RWPE1 (cell line): Measurements from ENCODE around the gene CD44.

Source experiments
- CTCF ChIA-PET: fragments of 350-600 bp; sonication (Branson Sonifier 250); formaldehyde crosslinking; extraction: SDS; loops from one replicate; lab custom pipeline; 2021; lab: Yijun Ruan, JAX
- POLR2A ChIA-PET: fragments of 400-600 bp; formaldehyde crosslinking; extraction: SDS; loops from one replicate; lab custom pipeline; 2020; ENCODE audit warnings: antibody characterized with exemption; ENCODE audit not compliant: low non-redundant PET; lab: Yijun Ruan, JAX
- DNase-seq: peaks from one replicate; pipeline ENCODE4 v3.0.0; 2012; ENCODE audit warnings: low spot score
- H3K27ac ChIP-seq: fragments of 450-650 bp; 2 replicates; pipeline ENCODE4 v1.5.1; 2017
- TF ChIP-seq, protein P1 (sequence below): fragments of 450-650 bp; conservative IDR thresholded peaks from 2 replicates; pipeline ENCODE4 v1.5.1; 2017; ENCODE audit warnings: low read depth, mild to moderate bottlenecking

Gene CD44

DNA sequence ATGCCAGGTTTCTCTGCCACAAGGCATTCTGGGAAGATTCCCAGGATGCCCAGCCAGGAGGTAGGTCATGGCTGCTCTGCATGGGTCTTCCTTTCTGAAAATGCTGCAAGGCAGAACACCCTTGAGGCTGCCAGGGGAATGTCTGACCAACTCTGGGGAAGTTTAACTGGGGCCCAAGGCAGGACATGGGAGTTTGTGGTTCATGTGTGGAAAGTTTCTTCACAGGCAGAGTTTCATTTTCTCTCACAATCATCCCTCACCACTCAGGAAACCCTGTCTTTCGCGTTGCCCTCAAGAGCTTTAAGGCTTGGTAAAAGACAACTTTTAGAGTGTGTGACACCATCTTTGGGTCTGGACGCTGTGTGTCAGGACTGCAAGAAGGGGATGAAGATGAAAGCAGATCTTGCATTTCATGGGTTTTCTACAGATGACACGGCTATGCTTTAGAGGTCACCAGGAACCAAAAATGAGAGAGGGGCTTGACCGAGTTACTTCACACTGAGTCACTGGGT is 133.5 kb downstream of the CD44 start:
- H3K27ac ChIP-seq, result no peak overlapping the region
- no peak for DNase-seq
- TF ChIP-seq, protein P1, sequence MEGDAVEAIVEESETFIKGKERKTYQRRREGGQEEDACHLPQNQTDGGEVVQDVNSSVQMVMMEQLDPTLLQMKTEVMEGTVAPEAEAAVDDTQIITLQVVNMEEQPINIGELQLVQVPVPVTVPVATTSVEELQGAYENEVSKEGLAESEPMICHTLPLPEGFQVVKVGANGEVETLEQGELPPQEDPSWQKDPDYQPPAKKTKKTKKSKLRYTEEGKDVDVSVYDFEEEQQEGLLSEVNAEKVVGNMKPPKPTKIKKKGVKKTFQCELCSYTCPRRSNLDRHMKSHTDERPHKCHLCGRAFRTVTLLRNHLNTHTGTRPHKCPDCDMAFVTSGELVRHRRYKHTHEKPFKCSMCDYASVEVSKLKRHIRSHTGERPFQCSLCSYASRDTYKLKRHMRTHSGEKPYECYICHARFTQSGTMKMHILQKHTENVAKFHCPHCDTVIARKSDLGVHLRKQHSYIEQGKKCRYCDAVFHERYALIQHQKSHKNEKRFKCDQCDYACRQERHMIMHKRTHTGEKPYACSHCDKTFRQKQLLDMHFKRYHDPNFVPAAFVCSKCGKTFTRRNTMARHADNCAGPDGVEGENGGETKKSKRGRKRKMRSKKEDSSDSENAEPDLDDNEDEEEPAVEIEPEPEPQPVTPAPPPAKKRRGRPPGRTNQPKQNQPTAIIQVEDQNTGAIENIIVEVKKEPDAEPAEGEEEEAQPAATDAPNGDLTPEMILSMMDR, result no peak
- ChIA-PET POLR2A (no interaction called here), CTCF (interaction anchor here (0.6 kb wide), 1 partner anchor 39 kb away, joined by 6 read pairs; no protein-coding TSS in a partner anchor)

DNA sequence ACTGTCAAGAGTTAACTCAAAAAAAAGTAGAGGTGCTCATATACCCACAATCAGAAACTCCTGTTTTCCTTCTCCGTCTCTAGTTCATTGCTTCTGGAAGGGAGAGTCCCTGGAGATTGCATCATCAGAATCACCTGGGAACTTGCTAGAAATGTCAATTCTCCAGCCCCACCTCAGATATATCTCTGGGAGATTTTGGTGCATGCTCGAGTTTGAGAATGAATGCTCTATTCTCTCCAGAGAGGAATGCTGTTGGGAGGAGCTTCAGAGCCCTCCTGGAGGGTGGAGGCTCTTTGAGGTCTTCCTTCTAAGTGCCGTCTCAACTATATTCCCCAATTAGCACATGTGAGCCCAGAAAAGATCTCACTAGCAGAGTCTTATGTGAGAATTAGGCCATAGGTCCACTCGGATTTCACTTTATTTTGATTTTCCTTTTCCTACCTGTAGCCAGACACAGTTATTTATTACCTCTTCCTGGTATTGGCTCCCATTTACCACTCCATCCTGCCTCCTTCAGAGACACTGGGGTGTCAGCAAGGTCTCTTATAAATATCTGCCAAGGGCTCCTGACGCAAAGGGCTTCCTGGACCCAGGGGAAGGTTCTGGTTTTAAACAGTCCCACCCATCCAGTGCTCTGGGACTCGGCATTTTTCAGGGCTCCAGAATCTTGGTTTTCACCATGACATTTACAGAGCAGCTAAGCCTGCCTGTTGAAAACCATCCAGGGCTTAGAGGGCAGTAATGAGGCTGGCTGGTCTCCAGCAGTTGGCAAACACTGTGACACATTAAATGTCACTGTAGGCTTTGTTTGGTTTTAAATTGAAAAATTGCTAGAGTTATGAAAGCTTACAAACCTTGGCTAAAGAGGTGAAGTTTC is 136.2 kb downstream of the CD44 start:
- no peak for DNase-seq
- peak overlapping the region; percentile 58 for H3K27ac ChIP-seq
- TF ChIP-seq, protein P1, result no peak
- ChIA-PET CTCF (interaction anchor here (0.6 kb wide), 1 partner anchor 35 kb away, joined by 3 read pairs; no protein-coding TSS in a partner anchor), POLR2A (no interaction called here)

DNA sequence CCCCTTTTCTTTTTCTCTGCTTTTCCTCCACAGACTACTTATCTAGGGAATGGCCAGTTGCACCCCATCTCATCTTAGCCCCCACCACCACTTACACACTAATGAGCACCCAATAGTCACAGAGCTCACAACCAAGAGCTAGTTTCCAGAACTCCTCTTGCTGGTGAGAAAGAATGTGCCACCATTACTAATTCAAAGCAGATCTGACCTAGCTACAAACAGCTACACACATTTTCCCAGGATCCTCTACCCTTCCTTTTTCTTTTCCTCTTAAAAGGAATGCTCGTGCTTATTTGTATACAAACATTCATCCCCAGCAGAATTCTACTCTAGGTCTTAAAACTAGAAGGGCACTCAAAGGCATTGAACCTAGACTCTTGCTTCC is 136.8 kb downstream of the CD44 start:
- ChIA-PET POLR2A (interaction anchor here (0.7 kb wide), 1 partner anchor 13 kb away, joined by 4 read pairs; no protein-coding TSS in a partner anchor), CTCF (interaction anchor here (0.6 kb wide), 3 partner anchors 12 to 386 kb away, joined by 3 to 4 read pairs (median 3); no protein-coding TSS in a partner anchor)
- peak overlapping the region; percentile 61; the same call in 1 of the 2 replicates for H3K27ac ChIP-seq
- DNase-seq, result no peak
- TF ChIP-seq, protein P1, result no peak

DNA sequence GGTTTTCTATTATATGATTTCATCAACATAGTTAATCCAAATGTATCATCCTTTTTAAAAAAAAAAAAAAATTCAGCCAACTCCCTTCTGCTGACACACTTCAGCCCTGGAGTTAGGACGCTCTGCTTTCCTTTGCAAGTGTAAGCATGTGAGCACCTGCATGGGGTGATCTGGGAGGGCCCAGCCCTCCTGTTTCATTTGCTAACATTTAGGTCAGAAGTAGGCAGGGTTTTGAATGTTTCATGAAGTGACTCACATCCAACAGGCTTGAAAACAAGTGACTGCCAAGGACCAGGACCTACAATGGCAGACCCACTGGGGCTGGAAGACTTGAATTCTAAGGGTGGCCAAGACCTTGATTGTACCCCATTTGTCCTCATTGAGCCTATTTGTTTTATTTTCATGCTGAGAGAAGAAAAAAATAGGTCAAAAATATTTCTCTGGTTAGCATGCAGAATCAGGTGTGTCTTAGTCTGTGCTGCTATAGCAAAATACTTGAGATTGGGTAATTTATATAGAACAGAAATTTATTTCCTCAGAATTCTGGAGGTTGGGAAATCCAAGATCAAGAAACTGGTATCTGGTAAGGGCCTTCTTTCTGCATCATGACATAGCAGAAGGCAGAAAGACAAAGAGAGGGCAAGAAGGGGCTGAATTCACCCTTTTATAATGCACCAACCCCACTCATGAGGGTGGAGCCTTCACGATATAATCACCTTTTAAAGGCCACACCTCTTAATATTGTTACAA is 137.6 kb downstream of the CD44 start:
- TF ChIP-seq, protein P1, result no peak
- ChIA-PET POLR2A (interaction anchor here (0.7 kb wide), 1 partner anchor 14 kb away, joined by 4 read pairs; no protein-coding TSS in a partner anchor), CTCF (interaction anchor here (0.6 kb wide), 2 partner anchors 11 to 385 kb away, joined by 3 to 4 read pairs; no protein-coding TSS in a partner anchor)
- peak overlapping the region; percentile 61 for H3K27ac ChIP-seq
- peak; percentile 95 for DNase-seq

DNA sequence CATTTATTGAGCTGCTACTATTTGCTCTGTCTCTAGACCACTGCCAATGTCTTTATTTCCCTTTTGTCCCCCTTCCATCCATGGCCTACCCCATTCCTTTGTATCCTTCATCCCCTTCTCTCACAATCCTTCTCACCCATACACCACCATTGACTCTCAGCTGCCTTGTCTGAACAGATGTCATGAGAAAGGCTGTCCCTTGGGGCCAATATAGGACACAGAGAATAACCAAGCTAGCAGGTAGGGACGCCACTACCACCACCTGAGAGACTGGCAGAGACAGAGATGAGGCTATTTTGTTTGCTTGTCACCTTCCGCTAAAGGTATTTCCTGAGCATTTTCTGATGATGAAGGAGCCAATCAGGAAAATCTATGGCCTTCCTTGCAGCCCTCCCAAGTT is 138.9 kb downstream of the CD44 start:
- DNase-seq, result no peak
- ChIA-PET CTCF (no interaction called here), POLR2A (no interaction called here)
- H3K27ac ChIP-seq, result no peak overlapping the region
- TF ChIP-seq, protein P1, result no peak

DNA sequence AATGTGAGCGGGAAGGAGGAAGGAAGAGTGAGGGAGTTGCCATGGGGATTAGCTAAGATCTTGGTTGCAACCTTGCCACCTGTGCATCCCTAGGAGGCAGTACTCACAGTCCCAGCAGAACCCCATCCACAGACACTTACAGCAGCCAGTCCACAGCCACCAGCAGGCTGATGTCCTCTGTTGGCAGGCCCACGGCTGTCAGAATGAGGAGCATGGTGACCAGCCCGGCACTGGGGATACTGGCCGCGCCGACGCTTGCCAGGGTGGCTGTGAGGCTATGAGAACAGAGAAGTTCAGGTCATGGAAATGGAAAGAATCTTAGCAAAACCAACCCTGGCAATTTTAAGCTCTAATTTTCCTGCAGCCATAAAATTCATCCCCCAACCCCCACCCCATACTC is 141.8 kb downstream of the CD44 start:
- TF ChIP-seq, protein P1, result no peak
- no peak for DNase-seq
- ChIA-PET POLR2A (no interaction called here), CTCF (no interaction called here)
- no peak overlapping the region for H3K27ac ChIP-seq
